Astrocyte of the cerebellum (primary cell): ENCODE data around the gene GPR68.

Source experiments
- DNase-seq: peaks from one replicate; pipeline ENCODE4 v3.0.0-alpha.2; 2011; ENCODE audit warnings: low read depth
- H3K4me3 ChIP-seq: 2 replicates; pipeline ENCODE4 v1.5.1; 2011; ENCODE audit warnings: mild to moderate bottlenecking, low read depth, low read length, moderate library complexity
- in situ Hi-C: cut with HindIII; loops from 2 replicates; pipeline ENCODE4 v1.10.0; 2017; ENCODE audit warnings: low sequenced_read_pairs
- TF ChIP-seq, protein P1 (sequence below): IDR thresholded peaks from 2 replicates; pipeline ENCODE4 v1.5.1; 2012; ENCODE audit warnings: low read length, low read depth, moderate library complexity, mild to moderate bottlenecking; ENCODE audit errors: missing control alignments

Gene GPR68, protein sequence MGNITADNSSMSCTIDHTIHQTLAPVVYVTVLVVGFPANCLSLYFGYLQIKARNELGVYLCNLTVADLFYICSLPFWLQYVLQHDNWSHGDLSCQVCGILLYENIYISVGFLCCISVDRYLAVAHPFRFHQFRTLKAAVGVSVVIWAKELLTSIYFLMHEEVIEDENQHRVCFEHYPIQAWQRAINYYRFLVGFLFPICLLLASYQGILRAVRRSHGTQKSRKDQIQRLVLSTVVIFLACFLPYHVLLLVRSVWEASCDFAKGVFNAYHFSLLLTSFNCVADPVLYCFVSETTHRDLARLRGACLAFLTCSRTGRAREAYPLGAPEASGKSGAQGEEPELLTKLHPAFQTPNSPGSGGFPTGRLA

DNA sequence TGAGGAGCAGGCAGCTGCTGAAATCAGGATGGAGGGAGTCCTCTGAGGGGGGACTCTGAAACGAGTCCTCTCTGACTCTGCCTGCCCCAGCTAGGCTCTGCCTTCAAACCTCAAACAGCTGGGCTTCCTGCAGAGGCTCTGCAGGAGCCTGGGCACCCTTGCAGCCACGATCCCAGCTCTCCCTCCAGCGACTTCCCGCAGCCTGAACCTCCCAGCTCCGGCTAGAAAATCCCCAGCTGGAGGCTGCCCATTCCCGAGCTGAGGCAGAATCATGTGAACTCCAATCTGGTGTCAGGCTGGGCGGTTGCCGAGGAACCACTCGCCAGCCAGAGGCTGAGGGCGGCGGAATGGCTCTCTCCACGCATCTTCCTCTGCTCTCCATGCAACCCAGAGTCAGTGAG lies at the start of gene GPR68:
GPR68 (minus strand) TSS at position 204 of the 401 bp plus-strand sequence. CDS start 9,654 bp downstream, outside the sequence.
- TF ChIP-seq, protein P1, sequence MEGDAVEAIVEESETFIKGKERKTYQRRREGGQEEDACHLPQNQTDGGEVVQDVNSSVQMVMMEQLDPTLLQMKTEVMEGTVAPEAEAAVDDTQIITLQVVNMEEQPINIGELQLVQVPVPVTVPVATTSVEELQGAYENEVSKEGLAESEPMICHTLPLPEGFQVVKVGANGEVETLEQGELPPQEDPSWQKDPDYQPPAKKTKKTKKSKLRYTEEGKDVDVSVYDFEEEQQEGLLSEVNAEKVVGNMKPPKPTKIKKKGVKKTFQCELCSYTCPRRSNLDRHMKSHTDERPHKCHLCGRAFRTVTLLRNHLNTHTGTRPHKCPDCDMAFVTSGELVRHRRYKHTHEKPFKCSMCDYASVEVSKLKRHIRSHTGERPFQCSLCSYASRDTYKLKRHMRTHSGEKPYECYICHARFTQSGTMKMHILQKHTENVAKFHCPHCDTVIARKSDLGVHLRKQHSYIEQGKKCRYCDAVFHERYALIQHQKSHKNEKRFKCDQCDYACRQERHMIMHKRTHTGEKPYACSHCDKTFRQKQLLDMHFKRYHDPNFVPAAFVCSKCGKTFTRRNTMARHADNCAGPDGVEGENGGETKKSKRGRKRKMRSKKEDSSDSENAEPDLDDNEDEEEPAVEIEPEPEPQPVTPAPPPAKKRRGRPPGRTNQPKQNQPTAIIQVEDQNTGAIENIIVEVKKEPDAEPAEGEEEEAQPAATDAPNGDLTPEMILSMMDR = no peak
- no peak for DNase-seq
- in situ Hi-C loops = no loop called here
- no peak within 1 kb of the TSS for H3K4me3 ChIP-seq

DNA sequence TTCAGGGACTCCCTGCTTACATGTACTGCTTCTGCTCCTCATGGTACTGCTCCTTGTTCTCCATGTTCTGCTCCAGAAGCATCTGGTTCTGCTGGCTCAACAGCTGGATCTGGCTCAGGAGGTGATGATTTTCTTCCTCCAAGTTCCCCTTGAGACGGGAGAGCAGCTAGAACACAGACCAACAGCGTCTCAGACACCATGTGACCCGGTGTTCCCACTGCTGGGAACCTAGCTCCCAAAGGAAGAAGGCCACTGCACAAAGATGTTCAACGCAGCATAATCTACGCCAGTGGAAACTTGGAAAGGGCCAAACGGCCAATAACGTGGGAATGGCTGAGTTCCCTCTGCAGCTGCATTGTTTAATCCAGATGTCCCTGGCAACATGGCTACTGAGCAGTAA lies 49.6 kb upstream of the GPR68 start:
- no peak for DNase-seq

DNA sequence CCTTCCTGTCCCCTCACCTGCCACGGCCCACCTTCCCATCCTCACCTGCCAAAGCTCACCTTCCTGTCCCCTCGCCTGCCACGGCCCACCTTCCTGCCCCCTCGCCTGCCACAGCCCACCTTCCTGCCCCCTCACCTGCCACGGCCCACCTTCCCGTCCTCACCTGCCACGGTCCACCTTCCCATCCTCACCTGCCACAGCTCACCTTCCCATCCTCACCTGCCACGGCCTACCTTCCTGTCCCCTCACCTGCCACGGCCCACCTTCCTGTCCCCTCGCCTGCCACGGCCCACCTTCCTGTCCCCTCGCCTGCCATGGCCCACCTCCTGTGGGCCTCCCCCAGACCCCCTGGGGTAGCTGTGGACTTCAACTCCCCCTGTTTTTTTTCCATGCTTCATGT lies 48.8 kb upstream of the GPR68 start:
- in situ Hi-C loops = loop anchor here (25.0 kb wide), 3 partner anchors 131 to 981 kb away; no protein-coding TSS in a partner anchor
- TF ChIP-seq, protein P1 = no peak
- no peak overlapping the region for H3K4me3 ChIP-seq
- DNase-seq = no peak

More for the DNA sequence above, 49.6 kb upstream of the GPR68 start:
- TF ChIP-seq, protein P1 = no peak
- no peak overlapping the region for H3K4me3 ChIP-seq
- in situ Hi-C loops = loop anchor here (25.0 kb wide), 3 partner anchors 132 to 982 kb away; no protein-coding TSS in a partner anchor

DNA sequence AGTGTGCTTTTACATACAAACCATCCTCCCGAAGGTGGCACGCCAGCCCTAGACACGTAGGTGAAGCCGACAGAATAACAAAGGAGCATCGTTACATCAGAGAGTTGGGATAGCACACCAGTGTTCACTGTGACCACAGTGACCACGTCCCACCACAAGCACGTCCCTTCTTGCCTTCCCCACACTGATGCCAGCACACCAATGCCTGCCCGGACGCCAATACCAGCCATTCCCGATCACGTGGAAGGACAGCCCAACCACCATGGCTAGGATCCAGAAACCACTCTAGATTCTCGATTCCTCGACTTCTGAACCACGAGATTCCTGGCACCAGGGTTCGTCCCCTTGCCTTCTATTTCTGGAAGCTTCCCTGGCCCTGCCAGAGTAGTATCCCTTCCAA lies 48.0 kb upstream of the GPR68 start:
- TF ChIP-seq, protein P1 = no peak
- in situ Hi-C loops = loop anchor here (25.0 kb wide), 3 partner anchors 130 to 980 kb away; no protein-coding TSS in a partner anchor
- no peak for DNase-seq
- no peak overlapping the region for H3K4me3 ChIP-seq

DNA sequence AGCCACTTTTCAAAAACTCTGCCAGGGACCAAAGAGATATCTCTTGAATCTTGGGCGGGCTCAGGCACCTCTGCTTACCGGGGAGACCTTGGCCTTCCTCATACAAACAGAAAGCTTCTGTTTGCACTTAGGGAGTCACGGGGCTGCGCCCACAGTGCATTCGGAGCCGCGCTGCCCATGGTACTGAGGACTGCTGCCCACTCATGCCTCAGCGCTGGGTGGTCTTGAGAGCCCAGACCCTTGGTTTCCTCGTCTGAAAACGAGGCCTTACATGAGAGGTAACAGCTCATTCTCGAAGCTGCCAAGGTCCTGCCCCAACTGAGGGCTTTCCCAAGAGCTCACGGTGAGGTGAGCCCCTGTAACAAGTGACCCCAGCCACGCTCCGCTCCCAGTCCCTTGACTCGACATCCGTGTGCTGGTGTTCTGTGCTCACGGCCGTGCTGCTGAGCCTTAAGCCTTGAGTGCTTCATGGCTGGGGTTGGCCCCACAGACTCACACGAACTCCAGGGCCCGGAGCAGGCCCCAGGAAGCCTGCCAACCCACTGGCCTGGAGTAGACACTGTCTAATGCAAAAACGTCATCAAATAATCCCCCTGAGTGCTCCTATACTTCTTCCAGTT lies 47.4 kb upstream of the GPR68 start:
- in situ Hi-C loops = loop anchor here (25.0 kb wide), 3 partner anchors 130 to 980 kb away; no protein-coding TSS in a partner anchor
- TF ChIP-seq, protein P1 = no peak
- H3K4me3 ChIP-seq = no peak overlapping the region
- no peak for DNase-seq

DNA sequence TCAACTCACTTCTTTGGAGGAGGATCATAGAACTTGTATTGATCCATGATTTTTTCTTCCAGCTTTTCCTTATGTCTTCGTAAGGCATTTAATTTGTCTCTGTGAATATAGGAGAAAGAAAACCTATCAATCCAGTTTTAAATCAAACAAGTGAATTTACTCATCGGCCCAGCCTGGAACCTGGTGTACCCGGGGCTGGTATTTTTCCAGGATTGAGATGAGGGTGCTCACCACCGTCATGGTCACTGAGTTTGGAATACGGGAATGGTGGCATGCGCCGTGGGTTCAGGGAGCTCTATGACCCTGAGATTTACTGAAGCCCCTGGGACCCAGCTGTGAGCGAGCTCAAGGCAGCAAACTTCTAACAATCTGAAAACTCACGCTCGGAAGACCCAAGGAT lies 46.5 kb upstream of the GPR68 start:
- in situ Hi-C loops = loop anchor here (25.0 kb wide), 3 partner anchors 129 to 979 kb away; no protein-coding TSS in a partner anchor

More for the DNA sequence above, 46.5 kb upstream of the GPR68 start:
- no peak overlapping the region for H3K4me3 ChIP-seq
- no peak for DNase-seq
- TF ChIP-seq, protein P1 = no peak
